OCI-LY7 (cell line): ENCODE results near the gene DSC1. TPM values are rescaled to one million over a fixed set of nuclear protein-coding genes. Genes with fewer than 3 reads are reported as not detected.

Source experiments
- BruUV-seq: library from RNA; stranded (reverse); fragments of 400-500 nt; replicated peaks from 2 replicates; lab custom pipeline; 2021; lab: Mats Ljungman, UMichigan
- CTCF ChIA-PET: fragments of 300-600 bp; sonication (Branson Sonifier 250); formaldehyde crosslinking; loops from one replicate; lab custom pipeline; 2022; ENCODE audit warnings: antibody characterized with exemption; ENCODE audit not compliant: unreplicated experiment; lab: Charles Lee
- POLR2A ChIA-PET: fragments of 300-600 bp; sonication (Branson Sonifier 250); formaldehyde crosslinking; loops from one replicate; lab custom pipeline; 2022; ENCODE audit warnings: antibody characterized with exemption; lab: Charles Lee
- DNase-seq: peaks from one replicate; pipeline ENCODE4 v3.0.0-alpha.2; 2015; ENCODE audit warnings: low spot score
- H2AFZ ChIP-seq: fragments of 200-600 bp; sonication (generic), shearing (Covaris generic); 2 replicates; pipeline ENCODE4 v1.6.1; 2014; ENCODE audit warnings: mild to moderate bottlenecking, antibody characterized with exemption, low read length, moderate library complexity
- H3K27ac ChIP-seq: fragments of 200-600 bp; sonication (generic); 2 replicates; pipeline ENCODE4 v1.5.1; 2014; ENCODE audit warnings: mixed run types, low read depth, mild to moderate bottlenecking, moderate library complexity, low read length, inconsistent platforms; ENCODE audit not compliant: poor library complexity, severe bottlenecking
- H3K36me3 ChIP-seq: fragments of 200-600 bp; sonication (generic); 2 replicates; pipeline ENCODE4 v1.6.1; 2014; ENCODE audit warnings: mild to moderate bottlenecking, antibody characterized with exemption, low read length, moderate library complexity, mixed read lengths; ENCODE audit not compliant: insufficient read depth
- H3K4me1 ChIP-seq: fragments of 200-600 bp; sonication (generic); 2 replicates; pipeline ENCODE4 v1.5.1; 2014; ENCODE audit warnings: mild to moderate bottlenecking, low read length; ENCODE audit not compliant: insufficient read depth, poor library complexity, severe bottlenecking
- H3K4me2 ChIP-seq: fragments of 200-600 bp; sonication (generic); 2 replicates; pipeline ENCODE4 v1.6.1; 2014; ENCODE audit warnings: mild to moderate bottlenecking, low read length
- H3K4me3 ChIP-seq: fragments of 200-600 bp; sonication (generic); 2 replicates; pipeline ENCODE4 v1.5.1; 2014; ENCODE audit warnings: mild to moderate bottlenecking, low read depth, low read length; ENCODE audit not compliant: poor library complexity, severe bottlenecking
- H3K79me2 ChIP-seq: fragments of 200-600 bp; sonication (generic); 2 replicates; pipeline ENCODE4 v1.6.1; 2016; ENCODE audit warnings: low read depth, mild to moderate bottlenecking, low read length, moderate library complexity, mixed read lengths; ENCODE audit not compliant: insufficient read depth
- H3K9me2 ChIP-seq: fragments of 200-600 bp; sonication (generic); 2 replicates; pipeline ENCODE4 v1.6.1; 2016; ENCODE audit warnings: mild to moderate bottlenecking, low read length, mixed read lengths; ENCODE audit not compliant: insufficient read depth
- H3K9me3 ChIP-seq: fragments of 200-600 bp; sonication (generic); 2 replicates; pipeline ENCODE4 v1.6.1; 2014; ENCODE audit warnings: mild to moderate bottlenecking, mixed run types, low read length, mixed read lengths
- H4K20me1 ChIP-seq: fragments of 200-600 bp; sonication (generic); 2 replicates; pipeline ENCODE4 v1.6.1; 2014; ENCODE audit warnings: mild to moderate bottlenecking, antibody characterized with exemption, low read length, moderate library complexity, mixed read lengths; ENCODE audit not compliant: insufficient read depth
- EZH2phosphoT487 ChIP-seq: fragments of 200-600 bp; sonication (generic); IDR thresholded peaks from 2 replicates; pipeline ENCODE4 v1.6.1; 2018; ENCODE audit warnings: low read depth, borderline replicate concordance, mild to moderate bottlenecking, mixed run types, antibody characterized with exemption, low read length, moderate library complexity, mixed read lengths
- intact Hi-C: fragments of 100-400 bp; cut with micrococcal nuclease; formaldehyde crosslinking; loops from one replicate; pipeline ENCODE4 v1.10.0; 2022; ENCODE audit not compliant: unreplicated experiment
- total RNA-seq, 2 experiments: library from RNA; depleted of rRNA in 1 of 2; stranded (reverse); fragments of >200 nt in 1 of 2; shearing (Covaris generic) in 1 of 2; gene quantifications; 2 replicates each; pipeline ENCODE4 v1.2.3, GENCODE V29; 2014 to 2022
- TF ChIP-seq, protein P1 (sequence below): fragments of 200-600 bp; sonication (generic); conservative IDR thresholded peaks from 2 replicates; pipeline ENCODE4 v1.5.1; 2014; ENCODE audit warnings: mild to moderate bottlenecking, antibody characterized with exemption, low read length, moderate library complexity, mixed read lengths

Gene DSC1
- total RNA-seq, 2 experiments from 2014 or later = not detected

DNA sequence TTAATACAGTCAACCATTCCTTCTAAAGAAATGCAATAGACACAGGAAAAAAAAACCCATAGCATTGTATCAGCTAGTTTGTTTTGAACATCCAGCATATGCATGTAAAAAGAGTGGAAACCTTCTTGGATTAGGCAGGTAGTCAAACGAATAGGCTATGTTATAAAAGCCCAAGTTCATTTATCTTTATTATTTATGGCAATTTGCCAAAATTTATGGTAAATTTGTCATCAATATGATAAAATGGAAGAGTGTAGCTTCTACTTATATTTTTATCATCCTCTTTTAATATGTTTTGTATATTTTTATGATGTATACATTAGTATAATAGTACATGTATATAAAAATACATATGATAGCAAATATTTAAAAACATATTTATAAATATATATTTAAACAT lies 23.9 kb downstream of the DSC1 start:
- intact Hi-C loops = no loop called here
- CTCF ChIA-PET = no interaction called here
- no peaks in the 10 kb centered on the region for H3K36me3 ChIP-seq
- H3K27ac ChIP-seq = no peak overlapping the region
- no peak overlapping the region for H3K4me2 ChIP-seq
- TF ChIP-seq EZH2phosphoT487 = no peak
- TF ChIP-seq, protein P1, sequence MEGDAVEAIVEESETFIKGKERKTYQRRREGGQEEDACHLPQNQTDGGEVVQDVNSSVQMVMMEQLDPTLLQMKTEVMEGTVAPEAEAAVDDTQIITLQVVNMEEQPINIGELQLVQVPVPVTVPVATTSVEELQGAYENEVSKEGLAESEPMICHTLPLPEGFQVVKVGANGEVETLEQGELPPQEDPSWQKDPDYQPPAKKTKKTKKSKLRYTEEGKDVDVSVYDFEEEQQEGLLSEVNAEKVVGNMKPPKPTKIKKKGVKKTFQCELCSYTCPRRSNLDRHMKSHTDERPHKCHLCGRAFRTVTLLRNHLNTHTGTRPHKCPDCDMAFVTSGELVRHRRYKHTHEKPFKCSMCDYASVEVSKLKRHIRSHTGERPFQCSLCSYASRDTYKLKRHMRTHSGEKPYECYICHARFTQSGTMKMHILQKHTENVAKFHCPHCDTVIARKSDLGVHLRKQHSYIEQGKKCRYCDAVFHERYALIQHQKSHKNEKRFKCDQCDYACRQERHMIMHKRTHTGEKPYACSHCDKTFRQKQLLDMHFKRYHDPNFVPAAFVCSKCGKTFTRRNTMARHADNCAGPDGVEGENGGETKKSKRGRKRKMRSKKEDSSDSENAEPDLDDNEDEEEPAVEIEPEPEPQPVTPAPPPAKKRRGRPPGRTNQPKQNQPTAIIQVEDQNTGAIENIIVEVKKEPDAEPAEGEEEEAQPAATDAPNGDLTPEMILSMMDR = no peak
- no peaks in the 10 kb centered on the region for H3K79me2 ChIP-seq
- no peaks in the 10 kb centered on the region for H3K9me3 ChIP-seq
- no peaks in the 10 kb centered on the region for H3K9me2 ChIP-seq
- H4K20me1 ChIP-seq = no peaks in the 10 kb centered on the region
- no peak for DNase-seq
- H2AFZ ChIP-seq = no peak overlapping the region
- POLR2A ChIA-PET = interaction anchor here (0.6 kb wide), 1 partner anchor 9 kb away, joined by 3 read pairs; no protein-coding TSS in a partner anchor
- H3K4me1 ChIP-seq = no peaks in the 10 kb centered on the region
- H3K4me3 ChIP-seq = no peak overlapping the region
- BruUV-seq = no TSS peak

DNA sequence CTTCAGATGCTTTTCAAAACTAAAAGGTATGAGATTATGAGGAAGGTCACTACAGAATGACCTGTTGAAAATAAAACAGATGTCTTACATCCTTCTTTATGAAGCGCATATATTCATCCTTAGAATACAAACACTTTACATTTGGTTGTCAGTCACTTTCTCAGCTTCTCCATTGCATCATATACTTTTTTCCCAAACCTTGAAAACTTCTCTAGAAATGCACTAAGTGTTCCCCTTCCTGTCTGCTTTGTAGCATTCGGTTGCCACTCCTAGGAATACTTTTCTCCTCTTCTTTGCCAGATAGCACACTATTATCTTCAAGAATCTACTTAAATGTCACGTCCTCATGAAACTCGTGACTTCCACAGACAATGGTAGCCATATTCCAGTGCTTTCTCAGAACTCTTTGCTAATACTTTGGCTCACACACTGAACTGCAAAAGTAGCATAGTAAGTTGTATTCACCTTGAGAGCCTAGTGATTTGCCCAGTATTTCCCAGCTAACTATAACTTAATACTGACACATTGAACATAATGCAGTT lies 27.6 kb downstream of the DSC1 start:
- CTCF ChIA-PET = no interaction called here
- no peak for TF ChIP-seq EZH2phosphoT487
- TF ChIP-seq, protein P1 = no peak
- no TSS peak for BruUV-seq

DNA sequence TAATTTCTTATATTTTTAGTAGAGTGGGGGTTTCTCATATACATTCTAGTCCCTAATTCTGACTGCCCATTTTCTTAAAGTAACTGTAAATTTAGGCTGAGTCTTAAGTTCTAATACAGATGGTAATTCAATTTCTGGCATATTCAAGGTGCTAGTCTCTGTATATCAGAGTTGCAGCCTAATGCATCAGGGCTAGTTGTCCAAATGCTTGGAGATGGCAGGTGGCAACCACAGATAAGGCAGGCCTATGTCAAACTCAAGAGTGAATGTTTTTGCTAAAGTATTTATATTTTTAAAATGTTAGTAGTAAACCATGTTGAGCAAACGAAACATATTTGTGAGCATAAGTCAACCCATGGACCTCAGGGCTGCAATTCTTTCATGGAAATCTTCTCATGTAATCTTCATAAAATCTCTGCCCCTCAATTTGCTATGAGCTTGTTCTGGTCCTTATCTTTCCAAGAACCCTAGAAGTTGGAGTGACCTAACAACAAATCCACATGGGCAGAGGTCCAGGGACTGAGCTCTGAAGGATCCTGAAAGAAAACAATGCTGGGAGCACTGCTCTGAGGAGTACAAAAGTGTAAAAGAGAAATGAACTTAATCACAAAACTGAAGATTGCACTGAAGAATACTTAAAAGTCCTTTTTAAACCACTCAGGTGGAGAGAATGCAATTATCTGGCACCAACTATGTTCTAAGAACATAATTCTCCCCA lies 33.1 kb downstream of the DSC1 start:
- Histone ChIP-seq H3K4me3 (no peak overlapping the region), H3K9me2 (no peaks in the 10 kb centered on the region), H2AFZ (no peak overlapping the region), H3K9me3 (no peaks in the 10 kb centered on the region), H3K4me1 (no peaks in the 10 kb centered on the region), H3K36me3 (no peaks in the 10 kb centered on the region), H4K20me1 (no peaks in the 10 kb centered on the region), H3K79me2 (no peaks in the 10 kb centered on the region), H3K4me2 (no peak overlapping the region), H3K27ac (no peak overlapping the region)
- no peak for DNase-seq
- ChIA-PET CTCF (no interaction called here), POLR2A (interaction anchor here (0.7 kb wide), 1 partner anchor 9 kb away, joined by 3 read pairs; no protein-coding TSS in a partner anchor)
- no TSS peak for BruUV-seq
- intact Hi-C loops = no loop called here
- TF ChIP-seq EZH2phosphoT487 = no peak
- TF ChIP-seq, protein P1 = no peak

More for the DNA sequence above, 27.6 kb downstream of the DSC1 start:
- no peak overlapping the region for H3K27ac ChIP-seq
- H3K9me2 ChIP-seq = no peaks in the 10 kb centered on the region
- no peak overlapping the region for H3K4me3 ChIP-seq
- POLR2A ChIA-PET = no interaction called here
- no peak overlapping the region for H2AFZ ChIP-seq
- no peak overlapping the region for H3K4me2 ChIP-seq
- no peaks in the 10 kb centered on the region for H3K9me3 ChIP-seq
- H4K20me1 ChIP-seq = no peaks in the 10 kb centered on the region
- intact Hi-C loops = no loop called here
- no peaks in the 10 kb centered on the region for H3K79me2 ChIP-seq
- no peaks in the 10 kb centered on the region for H3K4me1 ChIP-seq
- no peak for DNase-seq
- H3K36me3 ChIP-seq = no peaks in the 10 kb centered on the region
